Endothelial cell of umbilical vein (primary cell): ENCODE measurements around the gene B9D1. TPM values are rescaled to one million over a fixed set of nuclear protein-coding genes. Genes with fewer than 3 reads are reported as not detected.

ENCODE experiments used
- BruUV-seq: library from RNA; stranded (reverse); fragments of 400-500 nt; replicated peaks from 2 replicates; lab custom pipeline; 2021; lab: Mats Ljungman, UMichigan
- CTCF ChIA-PET: fragments of 300-600, 350-600 bp; sonication (Branson Sonifier 250); formaldehyde crosslinking; loops from one replicate; lab custom pipeline; 2021; ENCODE audit warnings: antibody characterized with exemption, inconsistent platforms; lab: Charles Lee
- POLR2A ChIA-PET: fragments of 300-600, 350-600 bp; sonication (Branson Sonifier 250); formaldehyde crosslinking; loops from one replicate; lab custom pipeline; 2021; ENCODE audit warnings: antibody characterized with exemption, inconsistent platforms; lab: Charles Lee
- DNase-seq: peaks from one replicate; pipeline ENCODE4 v3.0.0-alpha.2; 2011; ENCODE audit warnings: low read depth, low spot score
- FAIRE-seq: peaks from 2 replicates; lab custom pipeline; 2011; peaks lifted over from hg19 to GRCh38; lab: Jason Lieb, UNC
- H2AFZ ChIP-seq: 2 replicates; pipeline ENCODE4 v1.6.0; 2012; ENCODE audit warnings: low read depth, low read length, control low read depth, inconsistent platforms
- H3K27ac ChIP-seq: 2 replicates; pipeline ENCODE4 v1.5.1; 2011; ENCODE audit warnings: low read depth, mild to moderate bottlenecking, control low read depth, low read length, moderate library complexity; ENCODE audit not compliant: insufficient read depth
- H3K27me3 ChIP-seq, 2 experiments: 2 replicates each; pipeline versions ENCODE4 v1.6.0 to v1.6.1; 2011; ENCODE audit warnings: low read length in 2 of 2, mixed read lengths in 1 of 2; ENCODE audit not compliant: control insufficient read depth in 2 of 2, insufficient read depth in 2 of 2
- H3K36me3 ChIP-seq, 2 experiments: 2 replicates in 1 of 2; 3 replicates in 1 of 2; pipeline ENCODE4 v1.5.1; 2011; ENCODE audit warnings: low read length in 2 of 2, mild to moderate bottlenecking in 1 of 2, moderate library complexity in 1 of 2; ENCODE audit not compliant: control insufficient read depth in 2 of 2, insufficient read depth in 2 of 2; ENCODE audit errors: extremely low read depth in 1 of 2
- H3K4me1 ChIP-seq: 3 replicates; pipeline ENCODE4 v1.5.1; 2011; ENCODE audit warnings: mild to moderate bottlenecking, low read length; ENCODE audit not compliant: control insufficient read depth, insufficient read depth; ENCODE audit errors: extremely low read depth
- H3K4me2 ChIP-seq: 2 replicates; pipeline ENCODE4 v1.6.1; 2011; ENCODE audit warnings: low read length, control low read depth, mixed read lengths; ENCODE audit not compliant: insufficient read depth
- H3K4me3 ChIP-seq, 3 experiments: fragments of 200-600 bp in 1 of 3; sonication (generic), shearing (Covaris generic) in 1 of 3; replicated peaks in 1 of 3; 2 replicates each; pipeline ENCODE4 v1.5.1; 2011 to 2016; ENCODE audit warnings: control low read depth in 3 of 3, low read length in 3 of 3, mild to moderate bottlenecking in 2 of 3, inconsistent platforms in 1 of 3, low read depth in 1 of 3, moderate library complexity in 1 of 3; ENCODE audit not compliant: insufficient read depth in 1 of 3
- H3K79me2 ChIP-seq: 2 replicates; pipeline ENCODE4 v1.6.0; 2012; ENCODE audit warnings: low read length, inconsistent platforms; ENCODE audit not compliant: control insufficient read depth, insufficient read depth
- H3K9ac ChIP-seq: replicated peaks from 2 replicates; pipeline ENCODE3; 2011; ENCODE audit warnings: low read length, control low read depth; ENCODE audit not compliant: insufficient read depth; ENCODE audit errors: extremely low read depth
- H3K9me1 ChIP-seq: replicated peaks from 3 replicates; pipeline ENCODE4 v1.6.0; 2011; ENCODE audit warnings: mild to moderate bottlenecking, low read length; ENCODE audit not compliant: control insufficient read depth, insufficient read depth; ENCODE audit errors: extremely low read depth
- H3K9me3 ChIP-seq: replicated peaks from 2 replicates; pipeline ENCODE4 v1.5.1; 2012; ENCODE audit warnings: low read length, inconsistent platforms; ENCODE audit not compliant: control insufficient read depth, insufficient read depth
- H4K20me1 ChIP-seq: replicated peaks from 2 replicates; pipeline ENCODE3; 2011; ENCODE audit warnings: mild to moderate bottlenecking, low read length; ENCODE audit not compliant: control insufficient read depth, insufficient read depth; ENCODE audit errors: extremely low read depth
- CTCF ChIP-seq, 2 donors: IDR thresholded peaks; 1 replicate in 1 of 2; 2 replicates in 1 of 2; pipeline ENCODE4 v1.5.1; 2011; ENCODE audit warnings: low read length in 2 of 2, mild to moderate bottlenecking in 2 of 2, moderate library complexity in 2 of 2, control low read depth in 1 of 2, inconsistent platforms in 1 of 2, low read depth in 1 of 2; ENCODE audit not compliant: insufficient read depth in 1 of 2; ENCODE audit errors: extremely low read depth in 1 of 2
- EZH2 ChIP-seq: IDR thresholded peaks from 2 replicates; pipeline ENCODE4 v1.6.1; 2012; ENCODE audit warnings: borderline replicate concordance, low read depth, mild to moderate bottlenecking, moderate library complexity, low read length, inconsistent platforms; ENCODE audit not compliant: severe bottlenecking
- FOS ChIP-seq: IDR thresholded peaks from 2 replicates; pipeline ENCODE4 v1.6.1; 2011; ENCODE audit warnings: mild to moderate bottlenecking, low read length, moderate library complexity, borderline replicate concordance; ENCODE audit not compliant: insufficient read depth
- GATA2 ChIP-seq: IDR thresholded peaks from 2 replicates; pipeline ENCODE4 v1.7.0; 2011; ENCODE audit warnings: low read depth, mild to moderate bottlenecking, moderate library complexity, mixed read lengths, low read length; ENCODE audit not compliant: insufficient read length, insufficient read depth
- JUN ChIP-seq: IDR thresholded peaks from 2 replicates; pipeline ENCODE4 v1.6.1; 2011; ENCODE audit warnings: borderline replicate concordance, low read depth; ENCODE audit not compliant: insufficient read length, insufficient read depth
- MAX ChIP-seq: IDR thresholded peaks from 2 replicates; pipeline ENCODE4 v1.6.1; 2011; ENCODE audit not compliant: insufficient read depth, insufficient read length
- MYC ChIP-seq: IDR thresholded peaks from one replicate; pipeline ENCODE4 v1.6.1; 2011; ENCODE audit warnings: mild to moderate bottlenecking, low read depth, low read length
- POLR2A ChIP-seq: IDR thresholded peaks from 2 replicates; pipeline ENCODE4 v1.6.1; 2012; ENCODE audit warnings: low read depth, mild to moderate bottlenecking, control low read depth, low read length
- POLR2AphosphoS5 ChIP-seq: IDR thresholded peaks from 2 replicates; pipeline ENCODE4 v1.6.1; 2012; ENCODE audit warnings: low read depth, mild to moderate bottlenecking, control low read depth, low read length, moderate library complexity; ENCODE audit not compliant: insufficient read depth
- dilution Hi-C: fragments of 300-500 bp; cut with MboI; formaldehyde crosslinking; loops from one replicate; pipeline ENCODE4 v1.15.0; 2019; ENCODE audit warnings: low sequenced_read_pairs; ENCODE audit not compliant: extremely low pct_ligation_motif_present
- intact Hi-C: fragments of 100-400 bp; cut with micrococcal nuclease; formaldehyde crosslinking; loops from one replicate; pipeline ENCODE4 v1.10.0; 2022
- polyA plus RNA-seq, 4 experiments: library from polyadenylated mRNA; depleted of rRNA in 3 of 4; stranded (reverse) in 3 of 4; unstranded in 1 of 4; fragments of >200 nt; gene quantifications; 2 replicates each; pipeline versions ENCODE4 v1.2.1 to v1.2.3, GENCODE V29; 2011 to 2012; ENCODE audit warnings: missing spikeins in 1 of 4
- total RNA-seq: library from RNA; stranded (reverse); gene quantifications from 2 replicates; pipeline ENCODE4 v1.2.3, GENCODE V29; 2021

B9D1 gene
- total and polyA plus RNA-seq, 2 donors (not counting 3 experiments of a cell fraction or from before 2014, with no cell fraction given): 20.5 to 55.8 TPM

DNA sequence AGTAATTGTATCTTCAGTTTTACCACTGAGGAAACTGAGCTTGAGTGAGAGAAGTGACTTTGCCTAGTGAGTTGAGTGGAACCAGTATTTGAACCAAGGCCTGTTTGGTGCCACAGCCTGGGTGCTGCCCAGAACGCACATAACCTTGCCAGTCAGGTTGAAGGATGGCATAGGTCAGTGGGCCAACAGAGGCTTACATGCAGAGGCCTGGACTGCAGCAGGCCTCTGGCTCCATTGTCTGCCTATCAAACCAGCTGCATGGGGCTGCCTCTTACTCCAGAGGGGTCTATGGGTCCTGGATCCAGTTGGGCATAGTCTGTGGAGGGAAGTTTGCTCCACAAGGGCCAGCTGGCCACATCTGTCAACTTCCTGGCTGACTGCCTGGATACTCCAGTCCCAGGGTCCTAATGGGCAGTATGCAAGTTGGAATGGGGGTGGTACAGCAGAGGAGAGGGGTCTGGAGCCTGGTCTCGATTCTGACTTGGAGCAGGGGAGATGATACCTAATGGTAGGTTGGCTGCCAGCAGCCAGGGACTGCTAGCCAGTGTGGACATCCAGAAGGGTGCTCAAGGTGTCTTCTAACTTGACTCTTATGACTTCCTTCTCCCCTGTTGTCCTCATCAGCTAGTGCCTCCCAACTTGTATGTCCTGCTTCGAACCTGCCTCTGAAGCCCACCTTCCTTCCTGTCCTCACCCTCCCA lies 37.4 kb upstream of the B9D1 start:
- BruUV-seq: no TSS peak
- no peak overlapping the region for H3K4me3 ChIP-seq
- intact Hi-C loops: no loop called here
- H3K4me2 ChIP-seq: no peak overlapping the region
- H3K27me3 ChIP-seq: no peaks in the 10 kb centered on the region
- H3K9me3 ChIP-seq: no peaks in the 10 kb centered on the region
- H3K36me3 ChIP-seq: no peaks in the 10 kb centered on the region
- no peak for TF ChIP-seq EZH2
- TF ChIP-seq POLR2AphosphoS5: no peak
- no peak for TF ChIP-seq FOS
- TF ChIP-seq CTCF (IDR thresholded peaks at IDR 0.05; ENCODE audit: extremely low read depth in 1 of 2, insufficient read depth in 1 of 2, low read depth in 1 of 2, low read length in 2 of 2): no peak
- TF ChIP-seq MAX: no peak
- no peak for TF ChIP-seq GATA2
- no peak for TF ChIP-seq JUN
- no peak for TF ChIP-seq MYC
- TF ChIP-seq POLR2A: no peak
- POLR2A ChIA-PET: interaction anchor here (0.8 kb wide), 1 partner anchor 34 kb away, joined by 3 read pairs; no protein-coding TSS in a partner anchor
- no peaks in the 10 kb centered on the region for H3K79me2 ChIP-seq
- H4K20me1 ChIP-seq: no peaks in the 10 kb centered on the region
- no peak overlapping the region for H2AFZ ChIP-seq
- no peak overlapping the region for H3K9ac ChIP-seq
- no peak for DNase-seq
- CTCF ChIA-PET: no interaction called here
- FAIRE-seq: no peak
- dilution Hi-C loops: no loop called here
- no peak overlapping the region for H3K27ac ChIP-seq
- no peaks in the 10 kb centered on the region for H3K9me1 ChIP-seq
- peaks cover 10% of the 10 kb centered on the region for H3K4me1 ChIP-seq
